A673 (cell line): ENCODE data around the gene SKP2. TPM values are rescaled to one million over a fixed set of nuclear protein-coding genes. Genes with fewer than 3 reads are reported as not detected.

Source experiments
- BruUV-seq: library from RNA; stranded (reverse); fragments of 400-500 nt; replicated peaks from 2 replicates; lab custom pipeline; 2021; lab: Mats Ljungman, UMichigan
- CTCF ChIA-PET: fragments of 300-600 bp; sonication (Branson Sonifier 250); formaldehyde crosslinking; loops from one replicate; lab custom pipeline; 2022; ENCODE audit warnings: antibody characterized with exemption; lab: Charles Lee
- POLR2A ChIA-PET: fragments of 300-600 bp; sonication (Branson Sonifier 250); formaldehyde crosslinking; loops from one replicate; lab custom pipeline; 2022; ENCODE audit warnings: antibody characterized with exemption; ENCODE audit not compliant: low non-redundant PET; lab: Charles Lee
- DNase-seq: peaks from one replicate; pipeline ENCODE4 v3.0.0-alpha.2; 2015; ENCODE audit warnings: low spot score
- H3K27ac ChIP-seq: fragments of 200-600 bp; sonication (generic); 2 replicates; pipeline ENCODE4 v1.5.1; 2016; ENCODE audit warnings: mixed run types, low read depth, mild to moderate bottlenecking, mixed read lengths, antibody characterized with exemption, low read length; ENCODE audit not compliant: poor library complexity, severe bottlenecking
- H3K27me3 ChIP-seq: fragments of 200-600 bp; sonication (generic); replicated peaks from 2 replicates; pipeline ENCODE4 v1.6.1; 2017; ENCODE audit warnings: mixed run types, low read depth, mild to moderate bottlenecking, mixed read lengths, antibody characterized with exemption, low read length; ENCODE audit not compliant: insufficient read depth, poor library complexity
- H3K36me3 ChIP-seq: fragments of 200-600 bp; sonication (generic); 2 replicates; pipeline ENCODE4 v1.6.1; 2016; ENCODE audit warnings: mixed run types, mild to moderate bottlenecking, mixed read lengths, antibody characterized with exemption, low read length; ENCODE audit not compliant: insufficient read depth, poor library complexity, severe bottlenecking
- H3K4me1 ChIP-seq: fragments of 200-600 bp; sonication (generic); 2 replicates; pipeline ENCODE4 v1.6.1; 2017; ENCODE audit warnings: mixed run types, mild to moderate bottlenecking, mixed read lengths, antibody characterized with exemption, low read length; ENCODE audit not compliant: insufficient read depth, poor library complexity, severe bottlenecking
- H3K4me3 ChIP-seq: fragments of 200-600 bp; sonication (generic); 2 replicates; pipeline ENCODE4 v1.5.1; 2016; ENCODE audit warnings: low read depth, mixed run types, mild to moderate bottlenecking, mixed read lengths, low read length; ENCODE audit not compliant: poor library complexity, severe bottlenecking
- H3K9me3 ChIP-seq: fragments of 200-600 bp; sonication (generic); 2 replicates; pipeline ENCODE4 v1.6.1; 2016; ENCODE audit warnings: mixed run types, low read depth, mild to moderate bottlenecking, mixed read lengths, antibody characterized with exemption, low read length; ENCODE audit not compliant: poor library complexity, severe bottlenecking
- EZH2 ChIP-seq: fragments of 200-600 bp; sonication (generic); IDR thresholded peaks from 2 replicates; pipeline ENCODE4 v1.6.1; 2017; ENCODE audit warnings: borderline replicate concordance, low read depth, mild to moderate bottlenecking, mixed read lengths, antibody characterized with exemption, low read length; ENCODE audit not compliant: poor library complexity, severe bottlenecking
- intact Hi-C: fragments of 100-400 bp; cut with micrococcal nuclease; formaldehyde crosslinking; loops from one replicate; pipeline ENCODE4 v1.10.0; 2022; ENCODE audit not compliant: unreplicated experiment
- total RNA-seq: library from RNA; stranded (reverse); gene quantifications from 2 replicates; pipeline ENCODE4 v1.2.3, GENCODE V29; 2021
- TF ChIP-seq, protein P1 (sequence below): fragments of 300-800, 200-600 bp; sonication (generic); conservative IDR thresholded peaks from 2 replicates; pipeline ENCODE4 v1.5.1; 2017; ENCODE audit warnings: low read depth, mild to moderate bottlenecking, antibody characterized with exemption, low read length, moderate library complexity, mixed read lengths

Gene SKP2
- total RNA-seq, 1 experiment from 2014 or later: 133 TPM

- BruUV-seq: no TSS peak
- DNase-seq: no peak
- POLR2A ChIA-PET: no interaction called here
Observed at GRCh38 chr5:36222620-36223019, 70.7 kb downstream of the SKP2 start.

GRCh38 chr5:36227046-36227445 is 75.1 kb downstream of the SKP2 start:
- no peaks in the 10 kb centered on the region for H3K27me3 ChIP-seq
- H3K36me3 ChIP-seq: no peaks in the 10 kb centered on the region
- BruUV-seq: no TSS peak
- ChIA-PET POLR2A (no interaction called here), CTCF (interaction anchor here (0.6 kb wide), 1 partner anchor 449 kb away, joined by 3 read pairs; no protein-coding TSS in a partner anchor)
- no peak overlapping the region for H3K27ac ChIP-seq
- no peak overlapping the region for H3K4me3 ChIP-seq
- DNase-seq: no peak
- no peak for TF ChIP-seq EZH2
- TF ChIP-seq, protein P1, sequence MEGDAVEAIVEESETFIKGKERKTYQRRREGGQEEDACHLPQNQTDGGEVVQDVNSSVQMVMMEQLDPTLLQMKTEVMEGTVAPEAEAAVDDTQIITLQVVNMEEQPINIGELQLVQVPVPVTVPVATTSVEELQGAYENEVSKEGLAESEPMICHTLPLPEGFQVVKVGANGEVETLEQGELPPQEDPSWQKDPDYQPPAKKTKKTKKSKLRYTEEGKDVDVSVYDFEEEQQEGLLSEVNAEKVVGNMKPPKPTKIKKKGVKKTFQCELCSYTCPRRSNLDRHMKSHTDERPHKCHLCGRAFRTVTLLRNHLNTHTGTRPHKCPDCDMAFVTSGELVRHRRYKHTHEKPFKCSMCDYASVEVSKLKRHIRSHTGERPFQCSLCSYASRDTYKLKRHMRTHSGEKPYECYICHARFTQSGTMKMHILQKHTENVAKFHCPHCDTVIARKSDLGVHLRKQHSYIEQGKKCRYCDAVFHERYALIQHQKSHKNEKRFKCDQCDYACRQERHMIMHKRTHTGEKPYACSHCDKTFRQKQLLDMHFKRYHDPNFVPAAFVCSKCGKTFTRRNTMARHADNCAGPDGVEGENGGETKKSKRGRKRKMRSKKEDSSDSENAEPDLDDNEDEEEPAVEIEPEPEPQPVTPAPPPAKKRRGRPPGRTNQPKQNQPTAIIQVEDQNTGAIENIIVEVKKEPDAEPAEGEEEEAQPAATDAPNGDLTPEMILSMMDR: no peak
- peaks cover 6% of the 10 kb centered on the region for H3K4me1 ChIP-seq
- intact Hi-C loops: no loop called here
- H3K9me3 ChIP-seq: no peaks in the 10 kb centered on the region

More at GRCh38 chr5:36222620-36223019, 70.7 kb downstream of the SKP2 start:
- peaks cover 6% of the 10 kb centered on the region for H3K4me1 ChIP-seq
- H3K36me3 ChIP-seq: peaks cover 14% of the 10 kb centered on the region
- CTCF ChIA-PET: no interaction called here
- H3K9me3 ChIP-seq: no peaks in the 10 kb centered on the region
- TF ChIP-seq EZH2: no peak
- TF ChIP-seq, protein P1: no peak
- intact Hi-C loops: no loop called here
- H3K27ac ChIP-seq: no peak overlapping the region
- no peaks in the 10 kb centered on the region for H3K27me3 ChIP-seq
- H3K4me3 ChIP-seq: no peak overlapping the region

GRCh38 chr5:36228505-36228904 is 76.6 kb downstream of the SKP2 start:
- no TSS peak for BruUV-seq
- POLR2A ChIA-PET: no interaction called here
- CTCF ChIA-PET: interaction anchor here (1.2 kb wide), 1 partner anchor 149 kb away, joined by 5 read pairs; no protein-coding TSS in a partner anchor

More at GRCh38 chr5:36228505-36228904, 76.6 kb downstream of the SKP2 start:
- H3K27ac ChIP-seq: no peak overlapping the region
- H3K27me3 ChIP-seq: no peaks in the 10 kb centered on the region
- no peak overlapping the region for H3K4me3 ChIP-seq
- intact Hi-C loops: no loop called here
- no peaks in the 10 kb centered on the region for H3K9me3 ChIP-seq
- DNase-seq: no peak
- TF ChIP-seq EZH2: no peak
- TF ChIP-seq, protein P1: no peak
- peaks cover 6% of the 10 kb centered on the region for H3K4me1 ChIP-seq
- H3K36me3 ChIP-seq: no peaks in the 10 kb centered on the region
